H9 (cell line): ENCODE measurements around the gene KRTAP10-5. TPM values are rescaled to one million over a fixed set of nuclear protein-coding genes. Genes with fewer than 3 reads are reported as not detected.

Experiments
- DNase-seq: peaks from one replicate; pipeline ENCODE4 v3.0.0-alpha.2; 2017
- H2AFZ ChIP-seq: one replicate; pipeline ENCODE4 v1.6.1; 2013; ENCODE audit warnings: mild to moderate bottlenecking, low read length, control low read depth, moderate library complexity
- H2AK5ac ChIP-seq: 2 replicates; pipeline ENCODE4 v1.6.1; 2013; ENCODE audit warnings: low read length, control low read depth, mixed read lengths; ENCODE audit not compliant: insufficient read length
- H2BK120ac ChIP-seq: one replicate; pipeline ENCODE4 v1.6.1; 2013; ENCODE audit warnings: low read depth, mild to moderate bottlenecking, low read length, control low read depth, inconsistent platforms; ENCODE audit not compliant: poor library complexity, severe bottlenecking
- H2BK12ac ChIP-seq: 2 replicates; pipeline ENCODE4 v1.6.1; 2013; ENCODE audit warnings: low read length, control low read depth, mixed read lengths, low read depth; ENCODE audit not compliant: insufficient read length
- H2BK15ac ChIP-seq: 2 replicates; pipeline ENCODE4 v1.6.1; 2013; ENCODE audit warnings: low read depth, low read length, control low read depth
- H2BK20ac ChIP-seq: one replicate; pipeline ENCODE4 v1.6.1; 2013; ENCODE audit warnings: low read depth, mild to moderate bottlenecking, low read length, control low read depth, inconsistent platforms; ENCODE audit not compliant: poor library complexity, severe bottlenecking
- H2BK5ac ChIP-seq: 2 replicates; pipeline ENCODE4 v1.6.1; 2013; ENCODE audit warnings: low read length, control low read depth, mixed read lengths; ENCODE audit not compliant: insufficient read length
- H3K14ac ChIP-seq: 2 replicates; pipeline ENCODE4 v1.6.1; 2013; ENCODE audit warnings: low read length, control low read depth; ENCODE audit not compliant: insufficient read depth
- H3K18ac ChIP-seq: 2 replicates; pipeline ENCODE4 v1.6.1; 2013; ENCODE audit warnings: low read depth, mild to moderate bottlenecking, mixed read lengths, low read length, control low read depth; ENCODE audit not compliant: insufficient read length
- H3K23ac ChIP-seq: 2 replicates; pipeline ENCODE4 v1.6.1; 2013; ENCODE audit warnings: low read length, control low read depth, mixed read lengths, low read depth; ENCODE audit not compliant: insufficient read length
- H3K23me2 ChIP-seq: 2 replicates; pipeline ENCODE4 v1.6.1; 2013; ENCODE audit warnings: low read depth, mild to moderate bottlenecking, mixed read lengths, low read length, control low read depth; ENCODE audit not compliant: insufficient read length, poor library complexity, severe bottlenecking
- H3K27ac ChIP-seq: 2 replicates; pipeline ENCODE4 v1.5.1; 2013; ENCODE audit warnings: low read length, control low read depth, mixed read lengths, low read depth; ENCODE audit not compliant: insufficient read length
- H3K27me3 ChIP-seq: 2 replicates; pipeline ENCODE4 v1.6.1; 2013; ENCODE audit warnings: low read length, control low read depth, inconsistent platforms; ENCODE audit not compliant: insufficient read depth
- H3K4ac ChIP-seq: 2 replicates; pipeline ENCODE4 v1.6.1; 2013; ENCODE audit warnings: low read depth, mild to moderate bottlenecking, control low read depth, inconsistent platforms, low read length, moderate library complexity
- H3K4me1 ChIP-seq: 2 replicates; pipeline ENCODE4 v1.6.1; 2013; ENCODE audit warnings: low read length, control low read depth, inconsistent platforms; ENCODE audit not compliant: insufficient read depth
- H3K4me2 ChIP-seq: 2 replicates; pipeline ENCODE4 v1.6.1; 2013; ENCODE audit warnings: low read length, control low read depth, mixed read lengths; ENCODE audit not compliant: insufficient read length, insufficient read depth
- H3K56ac ChIP-seq: 2 replicates; pipeline ENCODE4 v1.6.1; 2013; ENCODE audit warnings: low read depth, mild to moderate bottlenecking, mixed read lengths, low read length, control low read depth; ENCODE audit not compliant: insufficient read length
- H3K79me1 ChIP-seq: 2 replicates; pipeline ENCODE4 v1.6.1; 2013; ENCODE audit warnings: low read depth, mild to moderate bottlenecking, moderate library complexity, low read length, control low read depth, inconsistent platforms; ENCODE audit not compliant: insufficient read depth, poor library complexity, severe bottlenecking
- H3K79me2 ChIP-seq: 2 replicates; pipeline ENCODE4 v1.6.1; 2013; ENCODE audit warnings: low read length, control low read depth, inconsistent platforms; ENCODE audit not compliant: insufficient read depth
- H3K9ac ChIP-seq: 2 replicates; pipeline ENCODE4 v1.6.1; 2013; ENCODE audit warnings: low read length, control low read depth, mixed read lengths; ENCODE audit not compliant: insufficient read length; ENCODE audit errors: extremely low read depth
- H3K9me3 ChIP-seq: one replicate; pipeline ENCODE4 v1.6.1; 2013; ENCODE audit warnings: low read depth, low read length, inconsistent platforms; ENCODE audit not compliant: control insufficient read depth
- H3T11ph ChIP-seq: one replicate; pipeline ENCODE4 v1.6.1; 2013; ENCODE audit warnings: mild to moderate bottlenecking, low read length, control low read depth, inconsistent platforms
- H4K20me1 ChIP-seq: one replicate; pipeline ENCODE4 v1.6.1; 2013; ENCODE audit not compliant: control insufficient read depth, insufficient read length, insufficient read depth
- H4K5ac ChIP-seq: 2 replicates; pipeline ENCODE4 v1.6.1; 2013; ENCODE audit warnings: low read depth, mild to moderate bottlenecking, mixed read lengths, low read length, control low read depth; ENCODE audit not compliant: insufficient read length
- H4K8ac ChIP-seq: replicated peaks from 2 replicates; pipeline ENCODE4 v1.6.1; 2013; ENCODE audit warnings: low read length, control low read depth, mixed read lengths, low read depth; ENCODE audit not compliant: insufficient read length
- H4K91ac ChIP-seq: 2 replicates; pipeline ENCODE4 v1.6.1; 2013; ENCODE audit warnings: low read depth, mild to moderate bottlenecking, moderate library complexity, mixed read lengths, low read length, control low read depth; ENCODE audit not compliant: insufficient read length
- H3K27ac Mint-ChIP-seq, 3 experiments: 2 replicates in 2 of 3; 3 replicates in 1 of 3; pipeline ENCODE4 v1.8.0; 2020 to 2021; ENCODE audit warnings: mixed read lengths in 3 of 3, mild to moderate bottlenecking in 1 of 3, moderate library complexity in 1 of 3
- H3K27me3 Mint-ChIP-seq: 2 replicates; pipeline ENCODE4 v1.8.0; 2021; ENCODE audit warnings: low read depth, mild to moderate bottlenecking, moderate library complexity, mixed read lengths
- H3K36me3 Mint-ChIP-seq, 3 experiments: 2 replicates in 2 of 3; 3 replicates in 1 of 3; pipeline ENCODE4 v1.8.0; 2020 to 2021; ENCODE audit warnings: low read depth in 3 of 3, mixed read lengths in 3 of 3; ENCODE audit not compliant: insufficient read depth in 1 of 3
- H3K4me1 Mint-ChIP-seq, 2 experiments: 2 replicates each; pipeline ENCODE4 v1.8.0; 2020; ENCODE audit warnings: mixed read lengths in 2 of 2
- H3K4me3 Mint-ChIP-seq, 2 experiments: 2 replicates in 1 of 2; 3 replicates in 1 of 2; pipeline ENCODE4 v1.8.0; 2020 to 2021; ENCODE audit warnings: mild to moderate bottlenecking in 2 of 2, mixed read lengths in 2 of 2, moderate library complexity in 1 of 2
- H3K9me3 Mint-ChIP-seq, 2 experiments: 2 replicates in 1 of 2; 3 replicates in 1 of 2; pipeline ENCODE4 v1.8.0; 2020; ENCODE audit warnings: mild to moderate bottlenecking in 2 of 2, mixed read lengths in 2 of 2, moderate library complexity in 1 of 2
- CTCF ChIP-seq: fragments of 200-600 bp; sonication (generic); conservative IDR thresholded peaks from 3 replicates; pipeline ENCODE4 v1.8.0; 2021; ENCODE audit warnings: antibody characterized with exemption, mild to moderate bottlenecking
- WGBS: extraction: QIAGEN DNeasy Blood & Tissue Kit; methylation state at CpG from one replicate; pipeline ENCODE4 v1.1.7; 2013; ENCODE audit warnings: missing lambda C conversion rate, low lambda C conversion rate, mixed read lengths; ENCODE audit not compliant: insufficient read length; ENCODE audit errors: extremely low coverage; 5-methylcytosine and 5-hydroxymethylcytosine counted together
- total RNA-seq: library from RNA; stranded (reverse); gene quantifications from 2 replicates; pipeline ENCODE4 v1.2.1, GENCODE V29; 2021

KRTAP10-5 gene
- total RNA-seq, 1 experiment from 2014 or later = not detected

DNA sequence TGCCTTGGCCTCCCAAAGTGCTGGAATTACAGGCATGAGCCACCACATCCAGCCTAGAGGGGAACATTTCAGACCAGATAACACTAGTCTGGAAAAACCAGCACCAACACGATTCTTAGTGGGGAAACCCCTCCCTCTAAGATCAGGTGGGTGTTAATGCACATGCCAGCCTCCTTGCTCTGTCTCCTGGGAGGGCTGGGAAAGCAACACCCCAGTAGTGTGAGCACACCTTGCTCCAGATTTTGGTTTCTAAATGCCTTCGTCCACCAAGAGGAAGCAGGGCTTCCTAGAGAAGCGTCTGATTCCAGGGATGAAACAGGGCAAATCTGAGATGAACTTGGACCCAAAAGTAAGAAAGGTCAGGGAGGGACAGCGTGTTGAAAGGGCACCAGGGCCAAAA lies 9.1 kb downstream of the KRTAP10-5 start:
- Mint-ChIP-seq H3K27me3 (peaks cover 23% of the 10 kb centered on the region), H3K36me3 (peaks cover 3 to 22% (median 3%) of the 10 kb centered on the region in 3 experiments; a peak in 5 of 7 replicates), H3K27ac (peak overlapping the region in 1 of 3 experiments; percentile 14; a peak in 1 of 7 replicates), H3K9me3 (peaks cover 19 to 23% of the 10 kb centered on the region in 2 experiments), H3K4me1 (peaks cover 5 to 12% of the 10 kb centered on the region in 2 experiments), H3K4me3 (no peak overlapping the region)
- H3K14ac ChIP-seq = no peak overlapping the region
- H2BK20ac ChIP-seq = no peak overlapping the region
- TF ChIP-seq CTCF = no peak
- H3K23me2 ChIP-seq = no peaks in the 10 kb centered on the region
- H3K4ac ChIP-seq = no peak overlapping the region
- no peak overlapping the region for H2AFZ ChIP-seq
- H4K8ac ChIP-seq = no peak overlapping the region
- no peaks in the 10 kb centered on the region for H3K79me1 ChIP-seq
- H4K91ac ChIP-seq = no peak overlapping the region
- no peaks in the 10 kb centered on the region for H3K4me1 ChIP-seq
- no CpG with 5 or more reads among the region's 4 CpGs for WGBS
- H3T11ph ChIP-seq = no peak overlapping the region
- no peaks in the 10 kb centered on the region for H4K20me1 ChIP-seq
- H3K4me2 ChIP-seq = no peak overlapping the region
- H2BK5ac ChIP-seq = no peak overlapping the region
- H2BK12ac ChIP-seq = no peak overlapping the region
- no peak overlapping the region for H2AK5ac ChIP-seq
- no peak overlapping the region for H3K9ac ChIP-seq
- no peak overlapping the region for H2BK15ac ChIP-seq
- no peak overlapping the region for H3K18ac ChIP-seq
- H3K56ac ChIP-seq = no peak overlapping the region
- no peaks in the 10 kb centered on the region for H3K79me2 ChIP-seq
- no peak overlapping the region for H3K27ac ChIP-seq
- H3K23ac ChIP-seq = no peak overlapping the region
- DNase-seq = no peak
- no peaks in the 10 kb centered on the region for H3K9me3 ChIP-seq
- no peaks in the 10 kb centered on the region for H3K27me3 ChIP-seq
- no peak overlapping the region for H4K5ac ChIP-seq
- H2BK120ac ChIP-seq = no peak overlapping the region
